Heart left ventricle (tissue), 16 donors: ENCODE data around the gene NKAIN2. TPM values are rescaled to one million over a fixed set of nuclear protein-coding genes. Genes with fewer than 3 reads are reported as not detected.

Source experiments
- ATAC-seq, 4 donors: fragments of 200-7000 bp; cut with Tn5 transposase; one replicate each; pipeline ENCODE4 v1.9.1; 2020 to 2022; ENCODE audit warnings: moderate library complexity in 4 of 4, mild to moderate bottlenecking in 3 of 4, moderate number of reproducible peaks in 1 of 4
- DNase-seq, 5 donors: peaks; one replicate each; pipeline ENCODE4 v3.0.0-alpha.2; 2020
- H3K27ac ChIP-seq, 12 donors: fragments of 200-600 bp; sonication (generic) in 4 of 12; one replicate each; pipeline versions ENCODE4 v1.5.0 to v1.8.0; 2016 to 2022; ENCODE audit warnings: mild to moderate bottlenecking in 2 of 12
- H3K27me3 ChIP-seq, 9 donors: fragments of 200-600 bp; sonication (generic) in 2 of 9; one replicate each; pipeline versions ENCODE4 v1.5.1 to v1.8.0; 2016 to 2022; ENCODE audit warnings: mild to moderate bottlenecking in 3 of 9
- H3K36me3 ChIP-seq, 9 donors: fragments of 200-600 bp; sonication (generic) in 2 of 9; one replicate each; pipeline versions ENCODE4 v1.5.0 to v1.8.0; 2018 to 2022; ENCODE audit warnings: mild to moderate bottlenecking in 2 of 9
- H3K4me1 ChIP-seq, 12 donors: fragments of 200-600 bp; sonication (generic) in 4 of 12; one replicate each; pipeline versions ENCODE4 v1.5.0 to v1.8.0; 2016 to 2022; ENCODE audit warnings: mild to moderate bottlenecking in 3 of 12
- H3K4me3 ChIP-seq, 12 donors: fragments of 200-600 bp; sonication (generic) in 4 of 12; one replicate each; pipeline versions ENCODE4 v1.5.0 to v1.8.0; 2017 to 2022; ENCODE audit warnings: mild to moderate bottlenecking in 9 of 12, moderate library complexity in 4 of 12
- H3K9me3 ChIP-seq, 12 donors: fragments of 200-600 bp; sonication (generic) in 4 of 12; one replicate each; pipeline versions ENCODE4 v1.5.0 to v1.8.0; 2016 to 2022; ENCODE audit warnings: mild to moderate bottlenecking in 1 of 12
- POLR2A ChIP-seq, 2 donors: fragments of 450-650 bp; IDR thresholded peaks; one replicate each; pipeline ENCODE4 v1.6.1; 2017; ENCODE audit warnings: antibody characterized with exemption in 2 of 2, mild to moderate bottlenecking in 2 of 2, moderate library complexity in 2 of 2
- WGBS, 4 donors: extraction: QIAGEN DNeasy Blood & Tissue Kit in 2 of 4; methylation state at CpG; one replicate each; pipeline versions ENCODE4 v1.1.5 to v1.1.7; 2013 to 2018; 5-methylcytosine and 5-hydroxymethylcytosine counted together
- intact Hi-C, 10 donors: fragments of 100-400 bp; cut with DNase I; formaldehyde crosslinking; loops; one replicate each; pipeline versions ENCODE4 v1.11.1 to v1.14.2; 2022
- polyA plus RNA-seq, 2 donors: library from polyadenylated mRNA; stranded (reverse); fragments of 200-250 nt; gene quantifications; one replicate each; pipeline ENCODE4 v1.2.3, GENCODE V29; 2013
- total RNA-seq, 9 donors: library from RNA; depleted of rRNA in 2 of 9; stranded (reverse); fragments of >200 nt in 2 of 9; fragmentation: NEBNext Ultra II Directional in 3 of 9; extraction: Animal tissue kit (Norgen Biotek cat#: 25700) in 3 of 9; gene quantifications; one replicate each; pipeline versions ENCODE4 v1.1.0 to v1.2.4, GENCODE V29; 2016 to 2023
- TF ChIP-seq, protein P1 (sequence below), 12 donors: fragments of 200-600 bp; sonication (generic) in 4 of 12; IDR thresholded peaks; one replicate each; pipeline versions ENCODE4 v1.5.0 to v1.8.0; 2018 to 2022; ENCODE audit warnings: antibody characterized with exemption in 12 of 12, mild to moderate bottlenecking in 5 of 12
- donor health status: ischemic (EF 13 %, LVEDD 7.1; RV severe dilation, severe dysfunction).
- donor health status: healthy with polysubstance abuse.
- donor health status: DM: no; HTN: yes; CAD: no.
- donor health status: DM: no; HTN: no; CAD: no.
- donor health status: ischemic (EF 25% LVEDD 6.9; RV normal size, moderate dysfunction).
- donor health status: ischemic (EF 25% LVEDD 5.7; RV mildly dilated, moderate dysfunction).
- donor health status: healthy.
- donor health status: DM: yes; HTN: yes; CAD: no.
- donor health status: ischemic (EF 35%, LVEDD 5.7; RV mildly dilated, moderate dysfunction).
- donor health status: nonischemic (EF 11% LVEDD 7.7; RV severe dilation, severe dysfunction).
- donor health status: DM: yes; HTN: yes; CAD: no.
- donor health status: PGD.
- donor health status: ischemic (EF 29% LVEDD 5.4; RV normal size, mild dysfunction).
- donor health status: nonischemic (EF 23%, LVEDD 6.1; RV moderate dilation, normal function).

Gene NKAIN2
- total and polyA plus RNA-seq, 11 donors, result 0.19 to 0.83 (median 0.33) TPM; not detected in 2

DNA sequence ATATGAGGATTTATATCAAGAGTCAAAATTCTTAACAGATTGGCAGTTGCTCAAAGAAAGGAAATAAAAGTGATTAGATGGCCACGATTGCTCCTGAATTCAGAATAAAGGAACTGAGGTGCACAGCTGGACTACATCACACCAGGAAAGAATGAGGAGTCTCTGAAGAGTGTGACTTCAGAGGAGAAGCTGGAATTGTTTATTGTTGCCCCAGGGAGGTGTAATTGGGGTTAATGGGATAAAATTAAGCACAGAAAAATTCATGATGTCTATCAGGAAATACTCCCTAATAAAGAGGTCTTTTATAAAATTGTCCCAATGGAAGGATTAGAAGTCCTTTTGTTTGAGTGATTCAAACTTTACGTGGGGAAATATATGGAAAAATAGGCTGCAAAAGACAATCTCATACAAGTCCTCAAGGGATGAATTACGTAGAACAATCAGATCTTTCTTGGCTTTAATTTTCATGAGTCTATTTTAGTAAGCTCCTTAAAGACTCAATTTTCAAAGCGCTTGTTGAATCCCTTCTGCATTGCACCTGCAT is 950.0 kb downstream of the NKAIN2 start:
- Histone ChIP-seq H3K4me1 (no peaks in the 10 kb centered on the region), H3K4me3 (no peak overlapping the region), H3K9me3 (peaks cover 0 to 6% (median 0%) of the 10 kb centered on the region in 12 donors), H3K27me3 (no peaks in the 10 kb centered on the region), H3K27ac (no peak overlapping the region), H3K36me3 (no peaks in the 10 kb centered on the region)
- WGBS, 4 donors, result 55 to 72% (median 58%) methylated on average over 4 of the region's 4 CpGs
- TF ChIP-seq, protein P1, sequence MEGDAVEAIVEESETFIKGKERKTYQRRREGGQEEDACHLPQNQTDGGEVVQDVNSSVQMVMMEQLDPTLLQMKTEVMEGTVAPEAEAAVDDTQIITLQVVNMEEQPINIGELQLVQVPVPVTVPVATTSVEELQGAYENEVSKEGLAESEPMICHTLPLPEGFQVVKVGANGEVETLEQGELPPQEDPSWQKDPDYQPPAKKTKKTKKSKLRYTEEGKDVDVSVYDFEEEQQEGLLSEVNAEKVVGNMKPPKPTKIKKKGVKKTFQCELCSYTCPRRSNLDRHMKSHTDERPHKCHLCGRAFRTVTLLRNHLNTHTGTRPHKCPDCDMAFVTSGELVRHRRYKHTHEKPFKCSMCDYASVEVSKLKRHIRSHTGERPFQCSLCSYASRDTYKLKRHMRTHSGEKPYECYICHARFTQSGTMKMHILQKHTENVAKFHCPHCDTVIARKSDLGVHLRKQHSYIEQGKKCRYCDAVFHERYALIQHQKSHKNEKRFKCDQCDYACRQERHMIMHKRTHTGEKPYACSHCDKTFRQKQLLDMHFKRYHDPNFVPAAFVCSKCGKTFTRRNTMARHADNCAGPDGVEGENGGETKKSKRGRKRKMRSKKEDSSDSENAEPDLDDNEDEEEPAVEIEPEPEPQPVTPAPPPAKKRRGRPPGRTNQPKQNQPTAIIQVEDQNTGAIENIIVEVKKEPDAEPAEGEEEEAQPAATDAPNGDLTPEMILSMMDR (IDR thresholded peaks at IDR 0.05), result no peak
- no peak for TF ChIP-seq POLR2A (IDR thresholded peaks at IDR 0.05)
- no peak for DNase-seq
- no peak for ATAC-seq
- intact Hi-C loops, result no loop called here

DNA sequence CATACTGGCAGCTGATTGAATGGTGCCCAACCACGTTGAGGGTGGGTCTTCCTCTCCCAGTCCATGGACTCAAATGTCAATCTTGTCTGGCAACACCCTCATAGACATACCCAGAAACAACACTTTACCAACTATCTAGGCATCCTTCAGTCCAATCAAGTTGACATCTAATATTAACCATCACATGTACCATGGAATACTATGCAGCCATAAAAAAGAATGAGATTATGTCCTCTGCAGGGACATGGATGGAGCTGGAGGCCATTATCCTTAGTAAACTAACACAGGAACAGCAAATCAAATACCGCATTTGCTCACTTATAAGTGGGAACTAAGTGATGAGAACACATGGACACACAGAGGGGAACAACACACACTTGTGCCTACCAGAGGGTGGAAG is 951.7 kb downstream of the NKAIN2 start:
- intact Hi-C loops, result no loop called here
- Histone ChIP-seq H3K27ac (no peak overlapping the region), H3K27me3 (no peaks in the 10 kb centered on the region), H3K9me3 (peaks cover 0 to 6% (median 0%) of the 10 kb centered on the region in 12 donors), H3K4me1 (no peaks in the 10 kb centered on the region), H3K4me3 (no peak overlapping the region), H3K36me3 (no peaks in the 10 kb centered on the region)
- no peak for DNase-seq
- TF ChIP-seq, protein P1 (IDR thresholded peaks at IDR 0.05), result no peak
- TF ChIP-seq POLR2A (IDR thresholded peaks at IDR 0.05), result no peak
- ATAC-seq, result no peak
- 91 to 93% (median 92%) methylated on average over 2 of the region's 2 CpGs for WGBS, 4 donors

DNA sequence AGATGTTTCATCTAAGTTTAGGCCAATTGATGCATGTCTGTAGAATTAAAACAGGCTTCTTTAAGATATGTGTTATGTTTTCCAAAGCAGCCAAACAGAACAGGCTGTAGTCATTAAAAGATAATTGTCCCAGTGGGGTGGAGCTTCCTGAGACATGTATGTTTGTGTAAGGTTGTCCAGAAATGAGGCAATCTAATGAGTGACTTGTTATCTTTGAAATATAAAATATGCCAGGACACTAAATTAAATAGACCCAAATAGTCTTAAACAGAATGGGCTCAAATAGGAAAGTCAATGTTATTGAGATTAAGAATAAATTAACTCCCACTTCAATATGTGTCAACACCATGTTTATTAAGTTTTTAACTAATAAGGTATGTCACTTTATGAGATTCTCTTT is 953.9 kb downstream of the NKAIN2 start:
- intact Hi-C loops, result no loop called here
- no peak overlapping the region for H3K27ac ChIP-seq
- H3K4me3 ChIP-seq, result no peak overlapping the region
- no peaks in the 10 kb centered on the region for H3K4me1 ChIP-seq
- no peak for DNase-seq
- no peaks in the 10 kb centered on the region for H3K27me3 ChIP-seq
- peaks cover 0 to 6% (median 0%) of the 10 kb centered on the region in 12 donors for H3K9me3 ChIP-seq
- H3K36me3 ChIP-seq, result no peaks in the 10 kb centered on the region
- no peak for ATAC-seq
- no peak for TF ChIP-seq POLR2A (IDR thresholded peaks at IDR 0.05)
- TF ChIP-seq, protein P1 (IDR thresholded peaks at IDR 0.05), result no peak

DNA sequence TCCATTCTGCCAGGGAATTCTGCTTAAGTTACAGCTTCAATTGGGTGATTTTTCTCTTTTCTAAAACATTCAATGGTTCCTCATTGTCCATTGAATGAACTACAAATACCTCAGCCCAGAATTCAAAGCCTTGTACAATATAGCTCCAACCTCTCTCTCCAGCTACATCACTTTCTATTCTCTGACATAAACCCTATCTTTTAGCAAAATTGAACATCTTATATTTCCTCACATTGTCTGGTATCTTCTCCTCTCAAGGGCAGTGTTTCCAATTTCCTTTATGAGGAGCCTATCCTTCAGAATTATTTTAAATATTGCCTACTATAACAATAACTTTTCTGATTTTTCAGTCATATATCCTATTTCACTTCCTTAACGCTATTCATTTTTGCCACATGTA is 955.0 kb downstream of the NKAIN2 start:
- Histone ChIP-seq H3K27ac (no peak overlapping the region), H3K36me3 (no peaks in the 10 kb centered on the region), H3K9me3 (peaks cover 0 to 6% (median 0%) of the 10 kb centered on the region in 12 donors), H3K4me1 (no peaks in the 10 kb centered on the region), H3K27me3 (no peaks in the 10 kb centered on the region), H3K4me3 (no peak overlapping the region)
- 90 to 98% (median 94%) methylated on average over 1 of the region's 1 CpG for WGBS, 4 donors
- no peak for TF ChIP-seq POLR2A (IDR thresholded peaks at IDR 0.05)
- TF ChIP-seq, protein P1 (IDR thresholded peaks at IDR 0.05), result no peak
- ATAC-seq (no peak), DNase-seq (no peak)
- intact Hi-C loops, result no loop called here
